GM19239 (cell line): Measurements from ENCODE around the gene CPEB3.
A peak's percentile ranks its signal among the peaks of the same experiment; 100 is the strongest.
"Not testable (repeated sequence)": the region's sequence is repeated elsewhere in the genome, so short reads cannot be mapped to it uniquely, and the experiment has no call there.

Experiments used
- DNase-seq: peaks from one replicate; pipeline ENCODE4 v3.0.0; 2011; ENCODE audit warnings: low spot score; ENCODE audit not compliant: insufficient read length
- FAIRE-seq: peaks from 2 replicates; lab custom pipeline; 2011; peaks lifted over from hg19 to GRCh38; lab: Jason Lieb, UNC

Gene CPEB3

GRCh38 chr10:92219559-92219958 lies 71.3 kb downstream of the CPEB3 start:
- FAIRE-seq, result no peak
- DNase-seq, result no peak

GRCh38 chr10:92218569-92218968 lies 72.3 kb downstream of the CPEB3 start:
- FAIRE-seq (no peak), DNase-seq (no peak)

DNA sequence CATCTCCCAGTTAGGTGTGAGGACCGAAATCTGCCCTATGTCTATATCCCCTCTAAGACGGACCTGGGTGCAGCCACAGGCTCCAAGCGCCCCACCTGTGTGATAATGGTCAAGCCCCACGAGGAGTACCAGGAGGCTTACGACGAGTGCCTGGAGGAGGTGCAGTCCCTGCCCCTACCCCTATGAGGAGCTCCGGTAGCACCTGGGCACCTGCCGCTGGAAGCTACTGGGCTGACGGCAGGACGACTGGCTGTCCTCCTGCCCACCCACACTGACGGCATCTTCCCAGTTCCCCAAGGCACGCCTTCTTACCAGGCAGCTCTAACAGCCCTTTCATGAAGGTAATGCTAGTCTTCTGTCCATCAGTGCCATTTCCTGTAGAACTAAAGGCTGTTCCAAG lies 74.3 kb downstream of the CPEB3 start:
- DNase-seq, FAIRE-seq: not testable (repeated sequence)

DNA sequence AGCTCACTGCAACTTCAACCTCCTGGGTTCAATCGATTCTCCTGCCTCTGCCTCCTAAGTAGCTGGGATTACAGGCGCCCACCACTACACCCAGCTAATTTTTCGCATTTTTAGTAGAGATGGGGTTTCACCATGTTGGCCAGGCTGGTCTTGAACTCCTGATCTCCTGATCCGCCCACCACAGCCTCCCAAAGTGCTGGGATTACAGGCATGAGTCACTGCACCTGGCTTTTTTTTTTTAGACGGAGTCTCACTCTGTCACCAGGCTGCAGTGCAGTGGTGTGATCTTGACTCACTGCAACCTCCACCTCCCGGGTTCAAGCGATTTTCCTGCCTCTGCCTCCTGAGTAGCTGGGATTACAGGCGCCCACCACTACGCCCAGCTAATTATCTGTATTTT lies 75.7 kb downstream of the CPEB3 start:
- not testable (repeated sequence) for DNase-seq, FAIRE-seq

DNA sequence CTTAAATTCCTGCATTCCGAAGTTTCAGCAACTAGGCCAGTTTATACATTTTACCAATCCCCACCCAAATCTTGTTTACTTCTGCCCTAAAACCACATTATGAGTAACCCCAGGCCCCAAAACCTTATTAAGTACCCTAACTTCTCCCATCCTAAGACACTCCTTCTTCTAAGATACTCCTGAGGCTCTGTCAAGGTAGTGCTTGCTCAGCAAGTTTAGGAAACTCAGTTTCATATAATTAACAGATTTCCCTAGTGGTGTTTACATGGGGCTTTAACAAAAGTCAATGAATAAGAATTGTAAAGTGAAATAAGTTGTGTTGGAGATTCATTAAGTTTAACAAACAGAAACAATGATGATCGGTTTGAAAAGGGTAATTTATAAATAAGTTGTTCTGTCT lies 77.8 kb downstream of the CPEB3 start:
- DNase-seq (no peak), FAIRE-seq (no peak)

GRCh38 chr10:92208736-92209135 lies 82.1 kb downstream of the CPEB3 start:
- FAIRE-seq (no peak), DNase-seq (no peak)

GRCh38 chr10:92208157-92208720 lies 82.6 kb downstream of the CPEB3 start:
- DNase-seq (no peak), FAIRE-seq (no peak)

DNA sequence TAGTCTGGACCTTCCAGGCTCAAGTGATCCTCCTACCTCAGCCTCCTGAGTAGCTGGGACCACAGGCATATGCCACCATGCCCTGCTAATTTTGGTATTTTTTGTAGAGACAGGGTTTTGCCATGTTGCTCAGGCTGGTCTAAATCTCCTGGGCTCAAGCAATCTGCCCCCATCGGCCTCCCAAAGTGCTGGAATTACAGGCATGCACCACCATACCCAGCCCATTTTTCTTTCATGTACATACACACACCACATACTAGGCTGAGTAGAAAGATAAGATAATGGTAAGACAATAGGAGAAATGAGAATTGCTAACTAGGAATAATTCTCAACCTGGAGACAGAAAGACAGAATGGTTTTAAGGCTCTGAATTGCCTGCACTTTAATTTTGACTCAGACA lies 83.8 kb downstream of the CPEB3 start:
- FAIRE-seq (no peak), DNase-seq (no peak)

- no peak for FAIRE-seq
- DNase-seq, result no peak
Observed at GRCh38 chr10:92203919-92204623, 86.8 kb downstream of the CPEB3 start.

DNA sequence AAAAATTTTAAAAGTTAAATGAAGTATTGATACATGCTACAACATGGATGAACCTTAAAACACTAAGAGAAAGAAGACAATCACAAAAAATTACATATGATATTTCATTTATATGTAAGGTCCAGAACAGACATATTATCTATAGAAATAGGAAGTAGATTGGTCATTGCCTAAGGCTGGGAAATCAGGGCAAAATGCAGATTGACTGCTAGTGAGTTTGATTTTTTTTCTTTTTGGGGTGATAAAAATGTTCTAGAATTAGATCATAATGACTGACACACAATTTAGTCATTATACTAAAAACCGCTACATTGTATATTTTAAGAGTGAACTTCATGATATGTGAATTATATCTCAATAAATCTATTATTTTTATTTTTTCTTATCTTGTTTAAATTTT lies 88.3 kb downstream of the CPEB3 start:
- FAIRE-seq, result no peak
- DNase-seq, result no peak

- DNase-seq, result no peak
- no peak for FAIRE-seq
Observed at GRCh38 chr10:92200564-92200963, 90.3 kb downstream of the CPEB3 start.

DNA sequence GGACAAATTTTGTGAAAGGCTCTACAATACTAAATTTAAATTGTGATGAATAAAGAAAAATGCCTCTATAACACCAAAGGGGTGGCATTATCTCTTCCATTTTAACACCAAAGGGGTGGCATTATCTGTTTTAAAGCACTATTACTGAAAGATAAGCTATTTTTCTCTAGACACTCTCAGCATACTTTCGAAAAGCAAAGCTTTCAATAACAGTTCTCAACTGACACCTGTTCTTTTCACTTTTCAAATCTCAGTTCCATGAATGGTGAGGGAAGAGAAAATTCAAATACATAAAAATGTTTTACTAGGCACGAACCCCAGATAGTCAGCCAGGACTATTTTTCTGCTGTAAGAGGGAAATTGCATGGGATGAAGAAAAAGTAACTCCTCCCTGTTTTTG lies 103.8 kb downstream of the CPEB3 start:
- DNase-seq (no peak), FAIRE-seq (peak; percentile 18)

GRCh38 chr10:92184977-92185376 lies 105.9 kb downstream of the CPEB3 start:
- no peak for FAIRE-seq
- no peak for DNase-seq

- FAIRE-seq (no peak), DNase-seq (no peak)
Observed at GRCh38 chr10:92183199-92183598, 107.7 kb downstream of the CPEB3 start.

GRCh38 chr10:92181575-92181974 lies 109.3 kb downstream of the CPEB3 start:
- DNase-seq (no peak), FAIRE-seq (peak; percentile 68)

DNA sequence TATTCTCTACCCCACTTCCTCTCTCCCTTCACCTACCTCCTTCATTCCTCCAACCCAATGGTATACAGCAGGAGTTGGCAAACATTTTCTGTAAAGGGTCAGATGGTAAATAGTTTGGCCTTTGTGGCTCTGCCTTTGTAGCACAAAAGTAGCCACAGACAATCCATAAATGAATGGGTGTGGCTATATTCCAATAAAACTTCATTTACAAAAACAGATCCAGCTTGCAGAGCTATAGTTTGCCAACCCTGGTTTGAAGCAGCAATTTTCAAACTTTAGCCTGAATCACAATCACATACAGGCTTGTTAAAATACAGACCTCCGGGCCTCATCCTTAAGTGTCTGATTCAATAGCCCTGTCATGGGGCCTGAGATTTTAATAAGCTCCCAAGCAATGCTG lies 110.5 kb downstream of the CPEB3 start:
- no peak for DNase-seq
- no peak for FAIRE-seq

- DNase-seq (no peak), FAIRE-seq (peak; percentile 11)
Observed at GRCh38 chr10:92177546-92177945, 113.3 kb downstream of the CPEB3 start.

DNA sequence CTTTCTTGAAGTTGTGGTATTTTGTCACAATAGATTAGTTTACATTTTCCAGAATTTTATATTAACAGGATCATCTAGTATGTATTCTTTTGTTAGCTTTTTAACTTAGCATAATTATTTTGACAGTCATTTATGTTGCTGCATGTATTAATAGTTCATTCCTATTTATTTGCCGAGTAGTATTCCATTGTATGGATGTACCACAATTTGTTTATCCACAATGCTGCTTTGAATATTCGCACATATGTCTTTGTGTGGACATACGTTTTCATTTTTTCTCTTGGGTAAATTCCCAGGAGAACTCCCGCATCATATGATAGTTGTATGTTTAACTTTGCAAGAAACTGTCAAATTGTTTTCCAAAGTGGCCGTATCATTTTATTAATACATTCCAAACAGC lies 115.7 kb downstream of the CPEB3 start:
- DNase-seq (no peak), FAIRE-seq (no peak)

DNA sequence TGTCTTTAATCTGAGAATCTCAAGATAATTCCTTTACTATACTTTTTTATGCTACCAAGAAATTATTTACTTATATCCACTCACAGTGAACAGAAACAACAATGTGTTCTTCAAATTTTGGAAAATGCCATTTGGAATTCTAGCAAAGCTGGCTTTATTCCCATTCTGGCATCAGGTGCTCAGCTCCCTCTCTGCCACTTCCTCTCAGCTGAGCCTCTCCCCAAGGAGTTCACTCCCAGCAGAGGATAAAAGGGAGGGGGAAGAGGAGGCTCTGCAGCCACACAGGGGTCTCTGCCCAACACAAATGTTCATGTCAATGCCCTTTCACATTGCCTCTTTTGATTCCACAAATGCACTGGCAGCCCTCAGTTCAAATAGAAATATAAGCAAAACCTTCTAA lies 116.9 kb downstream of the CPEB3 start:
- DNase-seq (no peak), FAIRE-seq (no peak)

GRCh38 chr10:92164036-92164696 lies 126.7 kb downstream of the CPEB3 start:
- FAIRE-seq (no peak), DNase-seq (no peak)

GRCh38 chr10:92162541-92162940 lies 128.3 kb downstream of the CPEB3 start:
- FAIRE-seq (no peak), DNase-seq (no peak)
